PFSK-1 (cell line): ENCODE data around the gene LTC4S.

Experiments
- POLR2AphosphoS5 ChIP-seq: IDR thresholded peaks from 2 replicates; pipeline ENCODE4 v1.6.1; 2012; ENCODE audit warnings: low read depth, mild to moderate bottlenecking, control low read depth, low read length, moderate library complexity
- SIN3A ChIP-seq: IDR thresholded peaks from 2 replicates; pipeline ENCODE4 v1.6.1; 2012; ENCODE audit warnings: mild to moderate bottlenecking, low read length, moderate library complexity, borderline replicate concordance; ENCODE audit not compliant: insufficient read depth

GRCh38 chr5:179753971-179754370, 39.8 kb upstream of the LTC4S start:
- TF ChIP-seq SIN3A (no peak), POLR2AphosphoS5 (no peak)
